HEK293T (cell line): Measurements from ENCODE around the gene CPTP.

Source experiments
- ARNT ChIP-seq: fragments of 450-650 bp; IDR thresholded peaks from 2 replicates; pipeline ENCODE4 v1.6.1; 2017; ENCODE audit warnings: mild to moderate bottlenecking
- FOXK2 ChIP-seq: fragments of 450-650 bp; IDR thresholded peaks from 2 replicates; pipeline ENCODE4 v1.6.1; 2016; ENCODE audit warnings: mild to moderate bottlenecking
- FOXM1 ChIP-seq: fragments of 450-650 bp; IDR thresholded peaks from 2 replicates; pipeline ENCODE4 v1.6.1; 2017; ENCODE audit warnings: mild to moderate bottlenecking, borderline replicate concordance
- NFRKB ChIP-seq: fragments of 450-650 bp; IDR thresholded peaks from 2 replicates; pipeline ENCODE4 v1.6.1; 2016; ENCODE audit warnings: mild to moderate bottlenecking, moderate library complexity
- PKNOX1 ChIP-seq: fragments of 450-650 bp; IDR thresholded peaks from 2 replicates; pipeline ENCODE4 v1.6.1; 2016
- SUZ12 ChIP-seq: fragments of 450-650 bp; IDR thresholded peaks from 2 replicates; pipeline ENCODE4 v1.6.1; 2016; ENCODE audit warnings: mild to moderate bottlenecking

GRCh38 chr1:1337793-1338147 is 13.2 kb downstream of the CPTP start:
- TF ChIP-seq FOXM1 (no peak), ARNT (no peak), PKNOX1 (no peak), FOXK2 (no peak), NFRKB (no peak), SUZ12 (no peak)
